Vagina (tissue), 2 donors: ENCODE measurements around the gene FBXL17.

Source experiments
- CTCF ChIP-seq, 3 experiments: fragments of 450-650 bp in 2 of 3; fragments of 200-600 bp in 1 of 3; sonication (generic) in 1 of 3; IDR thresholded peaks; one replicate each; pipeline ENCODE4 v1.5.1; 2017 to 2019; ENCODE audit warnings: antibody characterized with exemption in 3 of 3, mild to moderate bottlenecking in 2 of 3, moderate library complexity in 2 of 3
- POLR2A ChIP-seq, 2 donors: fragments of 450-650 bp; IDR thresholded peaks; one replicate each; pipeline ENCODE4 v1.6.1; 2017; ENCODE audit warnings: antibody characterized with exemption in 2 of 2, mild to moderate bottlenecking in 2 of 2, moderate library complexity in 2 of 2
- POLR2AphosphoS5 ChIP-seq, 2 donors: sonication (generic); formaldehyde crosslinking; IDR thresholded peaks; one replicate each; pipeline ENCODE4 v1.9.0; 2017; ENCODE audit warnings: antibody characterized with exemption in 2 of 2, mild to moderate bottlenecking in 2 of 2, low read depth in 1 of 2; ENCODE audit not compliant: insufficient read depth in 1 of 2

DNA sequence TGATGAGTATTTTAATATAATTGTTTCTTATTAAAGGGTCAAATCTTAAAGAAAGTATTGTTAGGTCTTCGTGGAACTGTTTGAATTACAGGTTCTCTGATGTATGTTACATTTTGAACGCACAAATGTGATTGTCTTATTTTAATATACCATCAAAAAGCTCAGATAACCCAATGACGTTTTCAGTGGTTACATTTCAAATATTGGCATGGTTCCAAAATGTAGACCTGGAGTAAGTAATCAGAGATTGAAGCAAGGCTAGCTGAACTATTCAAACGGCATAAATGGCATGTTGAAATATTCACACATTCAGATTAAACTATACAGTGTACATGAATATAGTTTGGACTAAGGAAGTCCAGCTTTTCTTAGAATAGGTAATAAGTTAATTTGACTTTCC is 429.4 kb downstream of the FBXL17 start:
- TF ChIP-seq CTCF (IDR thresholded peaks at IDR 0.05), result no peak
- TF ChIP-seq POLR2A (IDR thresholded peaks at IDR 0.05), result no peak
- TF ChIP-seq POLR2AphosphoS5 (IDR thresholded peaks at IDR 0.05; ENCODE audit: insufficient read depth in 1 of 2, low read depth in 1 of 2), result no peak
